ENCODE results near the gene NSG2. TPM values are rescaled to one million over a fixed set of nuclear protein-coding genes. Genes with fewer than 3 reads are reported as not detected.

The NSG2 gene
- total and polyA plus RNA-seq, 2 donors (not counting 1 experiment from before 2014, with no cell fraction given) = not detected

GRCh38 chr5:174155281-174155680 lies 109.8 kb downstream of the NSG2 start:
- Histone ChIP-seq H3K9ac (ENCODE audit: low read length) (no peak overlapping the region), H3K4me2 (replicated peaks; ENCODE audit: low read depth, low read length, poor library complexity, severe bottlenecking) (no peak overlapping the region), H3K4me3 (ENCODE audit: control extremely low read depth in 1 of 5, extremely low read depth in 1 of 5, insufficient read depth in 1 of 5, low read depth in 2 of 5, low read length in 4 of 5) (no peak overlapping the region), H4K20me1 (ENCODE audit: control insufficient read depth, insufficient read depth, low read length, poor library complexity, severe bottlenecking) (no peaks in the 10 kb centered on the region), H3K27ac (ENCODE audit: low read length in 2 of 2) (no peak overlapping the region), H3K79me2 (ENCODE audit: control insufficient read depth, insufficient read depth, low read length) (no peaks in the 10 kb centered on the region), H3K36me3 (replicated peaks in 1 of 2; ENCODE audit: control extremely low read depth in 1 of 2, control insufficient read depth in 1 of 2, extremely low read depth in 1 of 2, insufficient read depth in 2 of 2, low read length in 1 of 2) (no peaks in the 10 kb centered on the region), H3K4me1 (ENCODE audit: control insufficient read depth in 2 of 2, insufficient read depth in 2 of 2, low read length in 2 of 2) (no peaks in the 10 kb centered on the region), H2AFZ (ENCODE audit: insufficient read depth, low read depth, low read length, poor library complexity, severe bottlenecking) (no peak overlapping the region), H3K27me3 (replicated peaks in 1 of 4; ENCODE audit: control extremely low read depth in 1 of 4, control insufficient read depth in 3 of 4, insufficient read depth in 4 of 4, low read length in 3 of 4) (no peaks in the 10 kb centered on the region), H3K9me3 (ENCODE audit: control extremely low read depth in 1 of 3, control insufficient read depth in 2 of 3, insufficient read depth in 1 of 3, low read length in 2 of 3) (peaks cover 0 to 14% (median 11%) of the 10 kb centered on the region in 3 donors)
- TF ChIP-seq EZH2 (IDR thresholded peaks at IDR 0.05; ENCODE audit: borderline replicate concordance, insufficient read depth, low read depth, low read length, poor library complexity, severe bottlenecking) = no peak
- TF ChIP-seq, protein P1, sequence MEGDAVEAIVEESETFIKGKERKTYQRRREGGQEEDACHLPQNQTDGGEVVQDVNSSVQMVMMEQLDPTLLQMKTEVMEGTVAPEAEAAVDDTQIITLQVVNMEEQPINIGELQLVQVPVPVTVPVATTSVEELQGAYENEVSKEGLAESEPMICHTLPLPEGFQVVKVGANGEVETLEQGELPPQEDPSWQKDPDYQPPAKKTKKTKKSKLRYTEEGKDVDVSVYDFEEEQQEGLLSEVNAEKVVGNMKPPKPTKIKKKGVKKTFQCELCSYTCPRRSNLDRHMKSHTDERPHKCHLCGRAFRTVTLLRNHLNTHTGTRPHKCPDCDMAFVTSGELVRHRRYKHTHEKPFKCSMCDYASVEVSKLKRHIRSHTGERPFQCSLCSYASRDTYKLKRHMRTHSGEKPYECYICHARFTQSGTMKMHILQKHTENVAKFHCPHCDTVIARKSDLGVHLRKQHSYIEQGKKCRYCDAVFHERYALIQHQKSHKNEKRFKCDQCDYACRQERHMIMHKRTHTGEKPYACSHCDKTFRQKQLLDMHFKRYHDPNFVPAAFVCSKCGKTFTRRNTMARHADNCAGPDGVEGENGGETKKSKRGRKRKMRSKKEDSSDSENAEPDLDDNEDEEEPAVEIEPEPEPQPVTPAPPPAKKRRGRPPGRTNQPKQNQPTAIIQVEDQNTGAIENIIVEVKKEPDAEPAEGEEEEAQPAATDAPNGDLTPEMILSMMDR (IDR thresholded peaks at IDR 0.05) = no peak
- ChIA-PET POLR2A (no interaction called here), CTCF (no interaction called here)
- no CpG with 5 or more reads among the region's 1 CpG for WGBS (ENCODE audit: insufficient coverage)
- ATAC-seq (ENCODE audit: low read depth) = no peak
- H3K4me1 Mint-ChIP-seq = no peaks in the 10 kb centered on the region
- H3K27ac Mint-ChIP-seq = no peak overlapping the region
- H3K4me3 Mint-ChIP-seq = no peak overlapping the region
- H3K27me3 Mint-ChIP-seq = no peaks in the 10 kb centered on the region
- no peak for DNase-seq
- intact Hi-C loops (cut with micrococcal nuclease) = no loop called here
- peaks cover 21% of the 10 kb centered on the region for H3K9me3 Mint-ChIP-seq (ENCODE audit: insufficient read depth)

DNA sequence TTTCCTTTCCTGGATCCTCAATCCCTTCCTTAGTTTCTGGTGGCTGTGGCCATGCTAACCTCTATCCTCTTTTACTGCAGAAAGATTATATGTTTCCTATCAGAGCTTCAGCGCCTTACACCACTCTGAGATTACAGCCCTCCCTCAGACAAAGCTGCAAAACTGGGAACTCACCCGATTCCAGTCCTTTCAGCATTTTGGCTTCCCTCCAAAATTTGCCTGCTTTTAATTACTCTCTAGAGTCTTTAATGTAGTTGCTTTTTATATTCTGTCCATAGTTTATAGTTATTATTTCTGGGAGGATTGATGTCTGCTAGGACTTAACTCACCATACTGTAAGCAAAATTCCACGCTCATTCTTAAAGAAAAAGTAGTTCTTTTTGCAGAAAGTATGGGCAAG lies 110.2 kb downstream of the NSG2 start:
- no peak overlapping the region for H3K4me3 ChIP-seq (ENCODE audit: control extremely low read depth in 1 of 5, extremely low read depth in 1 of 5, insufficient read depth in 1 of 5, low read depth in 2 of 5, low read length in 4 of 5)
- H4K20me1 ChIP-seq (ENCODE audit: control insufficient read depth, insufficient read depth, low read length, poor library complexity, severe bottlenecking) = no peaks in the 10 kb centered on the region
- no peak overlapping the region for H3K9ac ChIP-seq (ENCODE audit: low read length)
- H2AFZ ChIP-seq (ENCODE audit: insufficient read depth, low read depth, low read length, poor library complexity, severe bottlenecking) = no peak overlapping the region
- no peaks in the 10 kb centered on the region for H3K36me3 ChIP-seq (replicated peaks in 1 of 2; ENCODE audit: control extremely low read depth in 1 of 2, control insufficient read depth in 1 of 2, extremely low read depth in 1 of 2, insufficient read depth in 2 of 2, low read length in 1 of 2)
- WGBS (ENCODE audit: insufficient coverage) = 67% methylated on average over 1 of the region's 3 CpGs
- H3K27ac ChIP-seq (ENCODE audit: low read length in 2 of 2) = no peak overlapping the region
- no peak overlapping the region for H3K4me3 Mint-ChIP-seq
- TF ChIP-seq EZH2 (IDR thresholded peaks at IDR 0.05; ENCODE audit: borderline replicate concordance, insufficient read depth, low read depth, low read length, poor library complexity, severe bottlenecking) = no peak
- TF ChIP-seq, protein P1 (IDR thresholded peaks at IDR 0.05) = no peak
- no peaks in the 10 kb centered on the region for H3K79me2 ChIP-seq (ENCODE audit: control insufficient read depth, insufficient read depth, low read length)
- no peaks in the 10 kb centered on the region for H3K27me3 ChIP-seq (replicated peaks in 1 of 4; ENCODE audit: control extremely low read depth in 1 of 4, control insufficient read depth in 3 of 4, insufficient read depth in 4 of 4, low read length in 3 of 4)
- POLR2A ChIA-PET = no interaction called here
- no peak overlapping the region for H3K27ac Mint-ChIP-seq
- ATAC-seq (ENCODE audit: low read depth) = no peak
- peaks cover 21% of the 10 kb centered on the region for H3K9me3 Mint-ChIP-seq (ENCODE audit: insufficient read depth)
- no peaks in the 10 kb centered on the region for H3K4me1 ChIP-seq (ENCODE audit: control insufficient read depth in 2 of 2, insufficient read depth in 2 of 2, low read length in 2 of 2)
- CTCF ChIA-PET = no interaction called here
- no peaks in the 10 kb centered on the region for H3K4me1 Mint-ChIP-seq
- intact Hi-C loops (cut with micrococcal nuclease) = no loop called here
- peaks cover 0 to 14% (median 11%) of the 10 kb centered on the region in 3 donors for H3K9me3 ChIP-seq (ENCODE audit: control extremely low read depth in 1 of 3, control insufficient read depth in 2 of 3, insufficient read depth in 1 of 3, low read length in 2 of 3)
- H3K27me3 Mint-ChIP-seq = no peaks in the 10 kb centered on the region
- no peak overlapping the region for H3K4me2 ChIP-seq (replicated peaks; ENCODE audit: low read depth, low read length, poor library complexity, severe bottlenecking)
- no peak for DNase-seq

Data from B cell (primary cell).